NCI-H446 (cell line): ENCODE results near the gene LEPR.
"Not testable (repeated sequence)": the region's sequence is repeated elsewhere in the genome, so short reads cannot be mapped to it uniquely, and the experiment has no call there.

Source experiments
- DNase-seq, 2 experiments: peaks; one replicate each; lab custom pipeline; 2025; lab: John Stamatoyannopoulos, UW

Gene LEPR

GRCh38 chr1:65437616-65438015, 17.1 kb downstream of the LEPR start:
- DNase-seq, result no peak

DNA sequence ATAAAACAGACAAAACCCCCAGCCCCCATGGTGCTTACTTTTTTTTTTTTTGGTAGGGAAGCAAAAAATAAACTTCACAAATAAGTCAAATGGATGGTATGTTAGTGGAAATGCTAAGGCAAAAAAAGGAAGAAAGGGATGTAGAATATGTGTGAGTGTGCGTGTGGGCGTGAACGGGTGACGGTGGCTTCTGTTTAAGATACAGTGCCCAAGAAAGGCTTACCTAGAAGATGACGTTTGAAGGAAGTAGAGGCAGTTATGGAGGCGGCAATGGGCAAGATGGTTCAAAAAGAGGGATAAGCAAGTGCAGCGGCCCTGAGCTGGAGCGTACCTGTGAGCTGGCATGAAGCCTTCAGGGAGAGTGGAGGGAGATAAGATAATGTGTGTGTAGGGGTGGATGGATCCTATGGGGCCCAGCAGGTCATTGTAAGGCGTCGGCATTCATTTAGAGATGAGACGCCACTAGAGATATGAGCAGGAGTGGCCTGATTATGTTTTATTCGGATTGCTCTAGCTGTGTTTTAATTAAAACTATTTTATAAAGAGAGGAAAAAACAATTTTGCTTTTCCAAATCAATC, 19.9 kb downstream of the LEPR start:
- no peak for DNase-seq

- DNase-seq, result no peak
Observed at GRCh38 chr1:65440915-65441314, 20.4 kb downstream of the LEPR start.

- no peak for DNase-seq
Observed at GRCh38 chr1:65441464-65441863, 21.0 kb downstream of the LEPR start.

DNA sequence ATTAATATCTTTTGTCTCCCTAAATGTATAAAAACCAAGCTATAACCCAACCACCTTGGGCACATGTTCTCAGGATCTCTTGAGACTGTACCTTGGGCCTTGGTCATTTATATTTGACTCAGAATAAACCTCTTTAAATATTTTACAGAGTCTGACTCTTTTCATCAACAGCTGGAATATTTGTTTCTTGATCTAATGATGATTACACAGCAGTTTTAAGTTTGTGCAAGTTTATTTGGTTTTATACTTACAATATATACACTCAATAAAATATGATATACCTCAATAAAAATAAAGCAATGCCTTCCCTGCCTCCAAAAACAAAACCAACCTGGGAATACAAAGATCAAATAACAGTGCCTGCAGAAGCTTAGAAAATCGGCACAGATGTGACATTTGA, 22.0 kb downstream of the LEPR start:
- DNase-seq, result no peak

- no peak for DNase-seq
Observed at GRCh38 chr1:65443647-65444046, 23.2 kb downstream of the LEPR start.

- no peak for DNase-seq
Observed at GRCh38 chr1:65444128-65444640, 23.7 kb downstream of the LEPR start.

- DNase-seq, result no peak
Observed at GRCh38 chr1:65445837-65446236, 25.4 kb downstream of the LEPR start.

GRCh38 chr1:65449214-65449823, 28.9 kb downstream of the LEPR start:
- DNase-seq, result no peak

DNA sequence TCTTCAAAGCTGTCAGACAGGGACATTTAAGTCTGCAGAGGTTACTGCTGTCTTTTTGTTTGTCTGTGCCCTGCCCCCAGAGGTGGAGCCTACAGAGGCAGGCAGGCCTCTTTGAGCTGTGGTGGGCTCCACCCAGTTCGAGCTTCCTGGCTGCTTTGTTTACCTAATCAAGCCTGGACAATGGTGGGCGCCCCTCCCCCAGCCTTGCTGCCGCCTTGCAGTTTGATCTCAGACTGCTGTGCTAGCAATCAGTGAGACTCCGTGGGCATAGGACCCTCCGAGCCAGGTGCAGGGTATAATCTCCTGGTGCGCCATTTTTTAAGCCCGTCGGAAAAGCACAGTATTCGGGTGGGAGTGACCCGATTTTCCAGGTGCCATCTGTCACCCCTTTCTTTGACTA, 35.2 kb downstream of the LEPR start:
- DNase-seq, result not testable (repeated sequence)

DNA sequence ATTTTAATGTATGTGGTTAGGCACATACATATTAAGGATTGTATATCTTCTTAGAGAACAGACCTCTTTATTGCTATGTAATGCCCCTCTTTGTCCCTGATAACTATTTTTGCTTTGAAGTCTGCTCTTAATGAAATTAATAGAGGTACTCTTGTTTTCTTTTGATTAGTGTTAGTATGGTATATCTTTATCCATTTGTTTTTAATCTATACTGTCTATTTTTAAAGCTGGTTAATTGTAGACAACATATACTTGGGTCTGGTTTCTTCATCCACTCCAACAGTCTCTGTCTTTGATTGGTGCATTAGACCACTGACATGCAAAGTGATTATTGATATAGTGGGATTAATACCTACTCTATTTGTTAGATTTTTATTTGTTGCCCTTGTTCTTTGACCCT, 36.0 kb downstream of the LEPR start:
- no peak for DNase-seq

DNA sequence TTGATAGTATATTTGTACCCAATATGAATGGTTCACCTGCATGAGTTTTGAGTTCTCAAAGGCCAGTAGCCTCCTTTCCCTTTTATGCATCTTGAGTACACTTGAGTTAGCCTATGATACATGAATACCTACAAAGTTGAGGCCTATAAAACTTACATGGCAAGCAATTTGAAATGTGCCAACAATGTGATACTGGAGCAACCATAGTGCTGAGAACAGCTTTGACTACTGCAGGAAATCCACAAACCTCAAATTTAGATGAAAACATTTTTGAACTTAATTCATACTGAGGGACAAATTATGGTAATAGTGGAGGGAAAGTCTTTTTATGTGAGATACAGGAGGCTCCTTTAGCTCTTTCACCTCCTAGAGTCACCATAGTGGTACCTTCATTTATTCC, 37.4 kb downstream of the LEPR start:
- DNase-seq, result no peak

DNA sequence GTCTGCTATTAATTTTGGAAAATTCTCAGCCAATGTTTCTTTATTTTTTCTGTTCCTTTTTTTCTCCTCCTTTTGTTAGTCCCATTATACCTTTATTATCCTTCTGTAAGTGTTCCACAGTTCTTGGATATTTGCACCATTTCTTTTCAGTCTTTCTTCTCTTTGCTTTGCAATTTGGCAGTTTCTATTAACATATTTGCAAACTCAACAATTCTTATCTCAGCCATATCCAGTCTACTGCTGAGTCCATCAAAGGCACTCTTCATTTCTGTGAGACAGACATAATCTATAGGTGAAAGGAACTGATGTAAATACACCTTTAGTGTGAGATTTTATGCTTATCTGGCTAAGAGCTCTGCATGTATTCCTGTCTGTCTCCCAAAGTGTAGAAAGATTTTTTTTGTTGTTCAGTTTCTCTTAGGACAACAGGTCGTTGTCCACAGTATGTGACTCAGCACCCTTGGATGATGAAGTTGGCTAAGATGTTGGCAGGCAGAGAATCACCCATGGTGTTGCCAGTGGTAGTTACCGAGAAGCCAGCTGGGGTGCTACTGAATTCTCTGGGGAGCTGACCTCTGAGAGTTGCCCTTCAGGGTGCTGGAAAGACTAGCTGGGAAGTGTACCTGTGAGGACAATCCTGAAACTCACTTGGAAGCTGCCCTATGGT, 38.4 kb downstream of the LEPR start:
- DNase-seq, result no peak

DNA sequence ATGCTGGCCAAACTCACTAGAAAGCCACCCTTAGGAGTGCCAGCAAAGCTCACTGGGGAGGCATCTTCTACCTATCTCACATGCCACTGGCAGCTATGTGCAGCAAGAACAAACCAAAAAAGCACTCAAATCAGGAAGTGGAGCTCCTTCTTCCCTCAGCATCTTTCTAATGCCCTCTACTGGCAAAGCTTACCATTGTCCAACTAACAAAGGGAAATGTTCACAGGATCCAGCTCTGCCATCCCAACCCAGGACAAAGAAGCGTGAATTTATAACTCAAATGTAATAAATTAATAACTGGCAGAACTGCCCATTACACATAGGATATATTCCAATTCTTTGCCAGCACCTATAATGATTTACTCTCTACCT, 38.9 kb downstream of the LEPR start:
- peak in 1 of 2 experiments; percentile 67 for DNase-seq

DNA sequence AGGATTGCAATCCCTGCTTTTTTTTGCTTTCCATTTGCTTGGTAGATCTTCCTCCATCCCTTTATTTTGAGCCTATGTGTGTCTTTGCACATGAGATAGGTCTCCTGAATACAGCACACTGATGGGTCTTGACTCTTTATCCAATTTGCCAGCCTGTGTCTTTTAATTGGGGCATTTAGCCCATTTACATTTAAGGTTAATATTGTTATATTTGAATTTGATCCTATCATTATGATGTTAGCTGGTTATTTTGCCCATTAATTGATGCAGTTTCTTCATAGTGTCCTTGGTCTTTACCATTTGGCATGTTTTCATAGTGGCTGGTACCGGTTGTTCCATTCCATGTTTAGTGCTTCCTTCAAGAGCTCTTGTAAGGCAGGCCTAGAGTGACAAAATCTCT, 45.4 kb downstream of the LEPR start:
- not testable (repeated sequence) for DNase-seq

DNA sequence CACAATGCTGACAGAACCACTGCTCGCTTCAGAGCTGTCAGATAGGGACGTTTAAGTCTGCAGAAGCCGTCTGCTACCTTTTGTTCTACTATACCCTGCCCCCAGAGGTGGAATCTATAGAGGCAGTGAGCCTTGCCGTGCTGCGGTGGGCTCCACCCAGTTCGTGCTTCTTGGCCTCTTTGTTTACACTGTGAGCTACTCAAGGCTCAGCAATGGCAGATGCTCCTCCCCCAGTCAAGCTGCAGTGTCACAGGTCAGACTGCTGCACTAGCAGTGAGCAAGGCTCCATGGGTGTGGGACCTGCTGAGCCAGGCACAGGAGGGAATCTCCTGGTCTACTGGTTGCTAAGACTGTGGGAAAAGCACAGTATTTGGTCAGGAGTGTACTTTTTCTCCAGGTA, 47.1 kb downstream of the LEPR start:
- no peak for DNase-seq

DNA sequence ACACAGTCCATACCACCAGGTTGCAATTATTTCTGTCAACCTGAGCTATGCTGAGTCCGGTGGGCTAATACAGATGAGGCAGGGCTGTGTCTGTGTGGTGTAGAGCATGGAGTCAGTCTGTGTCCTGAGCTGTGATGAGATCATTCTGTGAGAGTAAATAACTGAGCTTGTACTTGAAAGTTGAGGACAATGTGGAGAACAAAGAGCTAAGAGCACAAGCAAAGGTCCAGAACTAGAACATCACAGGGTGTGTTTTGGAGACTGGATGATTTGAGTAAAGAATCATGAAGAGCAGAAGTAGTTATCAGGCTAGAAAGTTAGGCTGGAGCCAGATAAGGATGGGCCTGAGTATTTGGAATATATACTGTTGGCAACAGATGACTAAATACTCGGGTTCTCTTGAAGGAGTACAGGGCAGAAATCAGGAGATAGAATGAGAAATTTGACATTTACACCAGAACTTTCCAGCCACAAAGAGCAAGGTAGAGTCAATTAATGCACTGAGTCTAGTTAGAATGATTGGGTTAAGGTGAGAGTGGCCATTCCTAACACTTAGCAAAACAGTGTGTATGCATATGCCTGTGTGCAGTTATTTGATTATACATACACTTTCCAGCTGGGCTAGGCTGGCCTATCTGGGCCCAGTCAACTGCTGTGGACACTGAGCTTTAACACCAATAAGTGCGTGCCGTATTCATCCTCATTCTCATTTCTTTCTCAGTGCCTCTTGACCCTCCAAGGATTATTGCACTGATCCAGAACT, 48.8 kb downstream of the LEPR start:
- DNase-seq, result no peak

- no peak for DNase-seq
Observed at GRCh38 chr1:65469889-65470340, 49.4 kb downstream of the LEPR start.
